Mononuclear cell (primary cell): Measurements from ENCODE around the gene MYCBPAP. TPM values are rescaled to one million over a fixed set of nuclear protein-coding genes. Genes with fewer than 3 reads are reported as not detected.

ENCODE experiments used
- H3K27me3 ChIP-seq: 2 replicates; pipeline ENCODE4 v1.6.0; 2011; ENCODE audit warnings: low read length, control low read depth; ENCODE audit not compliant: insufficient read depth
- H3K4me1 ChIP-seq: 2 replicates; pipeline ENCODE4 v1.5.1; 2011; ENCODE audit warnings: mild to moderate bottlenecking, low read length, control low read depth; ENCODE audit not compliant: insufficient read depth
- H3K4me3 ChIP-seq: 2 replicates; pipeline ENCODE4 v1.5.1; 2011; ENCODE audit warnings: mild to moderate bottlenecking, low read length, moderate library complexity
- H3K9me3 ChIP-seq: 2 replicates; pipeline ENCODE4 v1.5.1; 2011; ENCODE audit warnings: low read depth, mild to moderate bottlenecking, control low read depth, low read length
- total RNA-seq: library from RNA; depleted of rRNA; stranded (reverse); fragments of >200 nt; gene quantifications from one replicate; pipeline ENCODE4 v1.2.3, GENCODE V29; 2012

The MYCBPAP gene
- total RNA-seq, 1 donor = 0.73 TPM

- H3K4me1 ChIP-seq = peaks cover 18% of the 10 kb centered on the region
- H3K9me3 ChIP-seq = no peaks in the 10 kb centered on the region
- H3K27me3 ChIP-seq = peaks cover 32% of the 10 kb centered on the region
- H3K4me3 ChIP-seq = no peak within 1 kb of the TSS
Measured at GRCh38 chr17:50532452-50533024, 24.3 kb downstream of the MYCBPAP start, which contains the start of gene EPN3. EPN3 (plus strand) TSS chr17:50532735; CDS start chr17:50536557, 3,822 bp downstream.

GRCh38 chr17:50533185-50533584 lies 24.9 kb downstream of the MYCBPAP start:
- Histone ChIP-seq H3K4me3 (no peak overlapping the region), H3K27me3 (peaks cover 32% of the 10 kb centered on the region), H3K9me3 (no peaks in the 10 kb centered on the region)

DNA sequence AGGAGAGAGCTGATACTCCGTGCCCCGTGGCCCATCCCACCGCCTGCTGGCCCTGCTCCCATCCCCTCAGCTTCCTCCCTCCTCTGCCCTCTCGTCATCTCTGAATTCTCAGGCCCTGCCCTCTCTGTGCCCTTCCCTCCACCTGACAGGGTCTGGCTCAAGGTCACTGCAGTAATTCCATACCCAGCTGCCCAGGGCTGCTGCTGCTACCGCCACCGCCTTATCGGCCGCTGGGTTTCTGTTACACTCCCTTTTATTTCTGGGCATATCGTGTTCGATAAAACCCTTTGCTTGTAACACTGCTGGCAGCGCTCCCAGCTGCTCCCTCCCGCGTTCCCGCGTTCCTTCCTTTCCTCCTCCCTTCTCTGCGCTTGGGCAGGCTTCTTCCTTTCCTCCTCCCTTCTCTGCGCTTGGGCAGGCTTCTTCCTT lies 25.5 kb downstream of the MYCBPAP start:
- no peak overlapping the region for H3K4me3 ChIP-seq
- peaks cover 32% of the 10 kb centered on the region for H3K27me3 ChIP-seq
- H3K9me3 ChIP-seq = no peaks in the 10 kb centered on the region
- peaks cover 18% of the 10 kb centered on the region for H3K4me1 ChIP-seq

More at GRCh38 chr17:50533185-50533584, 24.9 kb downstream of the MYCBPAP start:
- H3K4me1 ChIP-seq = peaks cover 18% of the 10 kb centered on the region

GRCh38 chr17:50534222-50534978 lies 26.2 kb downstream of the MYCBPAP start:
- Histone ChIP-seq H3K27me3 (peaks cover 32% of the 10 kb centered on the region), H3K9me3 (no peaks in the 10 kb centered on the region), H3K4me3 (no peak overlapping the region), H3K4me1 (peaks cover 18% of the 10 kb centered on the region)

- Histone ChIP-seq H3K4me3 (no peak overlapping the region), H3K4me1 (peaks cover 18% of the 10 kb centered on the region), H3K9me3 (no peaks in the 10 kb centered on the region), H3K27me3 (peaks cover 32% of the 10 kb centered on the region)
Measured at GRCh38 chr17:50534979-50535326, 26.7 kb downstream of the MYCBPAP start.

- Histone ChIP-seq H3K27me3 (peaks cover 32% of the 10 kb centered on the region), H3K4me3 (no peak overlapping the region), H3K4me1 (peaks cover 18% of the 10 kb centered on the region), H3K9me3 (no peaks in the 10 kb centered on the region)
Measured at GRCh38 chr17:50535407-50535806, 27.2 kb downstream of the MYCBPAP start.

GRCh38 chr17:50536683-50537646 lies 28.7 kb downstream of the MYCBPAP start:
- H3K27me3 ChIP-seq = peaks cover 22% of the 10 kb centered on the region
- H3K9me3 ChIP-seq = no peaks in the 10 kb centered on the region
- peaks cover 14% of the 10 kb centered on the region for H3K4me1 ChIP-seq
- H3K4me3 ChIP-seq = no peak overlapping the region

- Histone ChIP-seq H3K4me1 (peaks cover 15% of the 10 kb centered on the region), H3K27me3 (peaks cover 12% of the 10 kb centered on the region), H3K9me3 (no peaks in the 10 kb centered on the region), H3K4me3 (no peak overlapping the region)
Measured at GRCh38 chr17:50537721-50538548, 29.7 kb downstream of the MYCBPAP start.

- H3K9me3 ChIP-seq = no peaks in the 10 kb centered on the region
- peaks cover 5% of the 10 kb centered on the region for H3K27me3 ChIP-seq
- no peak overlapping the region for H3K4me3 ChIP-seq
Measured at GRCh38 chr17:50538549-50539410, 30.5 kb downstream of the MYCBPAP start.

GRCh38 chr17:50539762-50540559 lies 31.7 kb downstream of the MYCBPAP start:
- Histone ChIP-seq H3K27me3 (no peaks in the 10 kb centered on the region), H3K4me3 (no peak overlapping the region), H3K4me1 (peaks cover 16% of the 10 kb centered on the region), H3K9me3 (no peaks in the 10 kb centered on the region)

More at GRCh38 chr17:50538549-50539410, 30.5 kb downstream of the MYCBPAP start:
- H3K4me1 ChIP-seq = peaks cover 16% of the 10 kb centered on the region

GRCh38 chr17:50540560-50541401 lies 32.5 kb downstream of the MYCBPAP start:
- Histone ChIP-seq H3K9me3 (no peaks in the 10 kb centered on the region), H3K4me1 (peaks cover 16% of the 10 kb centered on the region), H3K4me3 (no peak overlapping the region), H3K27me3 (no peaks in the 10 kb centered on the region)

- Histone ChIP-seq H3K4me3 (peak overlapping the region; percentile 48), H3K4me1 (peaks cover 16% of the 10 kb centered on the region), H3K27me3 (no peaks in the 10 kb centered on the region), H3K9me3 (no peaks in the 10 kb centered on the region)
Measured at GRCh38 chr17:50541402-50541715, 33.1 kb downstream of the MYCBPAP start.
